Stimulated activated CD8-positive, alpha-beta memory T cell treated with anti-CD3 and anti-CD28 coated beads, Interleukin-2, amount 100 ng/mL, for 1 hour (primary cell): ENCODE measurements around the gene CPNE7.
"Not testable (repeated sequence)": the region's sequence is repeated elsewhere in the genome, so short reads cannot be mapped to it uniquely, and the experiment has no call there.

ENCODE experiments used
- DNase-seq, 2 donors: peaks; one replicate each; pipeline ENCODE4 v3.0.0-alpha.2; 2020; ENCODE audit warnings: low read depth in 2 of 2

Gene CPNE7

DNA sequence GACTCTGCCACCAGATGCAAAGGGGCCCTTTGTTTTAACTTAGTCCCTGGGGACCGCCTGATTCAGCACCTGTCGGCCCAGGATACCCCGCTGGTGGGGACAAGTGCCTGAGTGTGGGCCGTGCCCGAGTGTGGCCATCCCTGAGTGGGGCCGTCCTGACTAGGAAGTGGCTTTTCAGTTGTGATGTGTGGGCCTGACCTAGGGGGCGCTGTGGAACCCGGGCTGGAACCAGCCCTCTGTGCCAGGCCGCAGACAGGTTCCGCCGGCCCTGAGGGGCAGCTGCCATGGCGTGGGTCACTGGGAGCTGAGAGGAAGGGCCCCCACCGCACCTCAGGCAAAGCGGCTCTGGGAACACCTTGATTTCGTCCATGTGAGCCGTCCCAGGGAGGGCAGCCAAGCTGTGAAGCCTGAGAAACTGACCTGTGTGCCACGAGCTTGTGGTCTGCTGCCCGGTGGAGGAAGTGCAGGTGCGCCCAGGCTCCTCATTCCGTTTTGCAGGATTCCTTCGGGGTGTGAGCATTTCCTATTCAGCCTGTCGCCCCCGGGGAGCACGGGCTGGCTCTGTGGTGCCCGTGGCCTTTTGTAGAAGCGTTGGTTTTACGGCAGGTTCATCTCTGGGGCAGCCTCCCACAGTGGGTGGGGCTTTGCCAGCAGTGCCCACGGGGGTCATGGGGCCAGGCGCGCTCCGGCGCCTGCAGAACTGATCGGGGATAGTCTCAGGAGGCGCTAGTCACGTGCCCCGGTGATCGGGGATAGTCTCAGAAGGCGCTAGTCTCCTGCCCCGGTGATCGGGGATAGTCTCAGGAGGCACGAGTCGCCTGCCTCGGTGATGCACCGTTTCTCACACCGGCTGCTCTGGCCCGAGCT, 9.8 kb upstream of the CPNE7 start:
- no peak for DNase-seq

DNA sequence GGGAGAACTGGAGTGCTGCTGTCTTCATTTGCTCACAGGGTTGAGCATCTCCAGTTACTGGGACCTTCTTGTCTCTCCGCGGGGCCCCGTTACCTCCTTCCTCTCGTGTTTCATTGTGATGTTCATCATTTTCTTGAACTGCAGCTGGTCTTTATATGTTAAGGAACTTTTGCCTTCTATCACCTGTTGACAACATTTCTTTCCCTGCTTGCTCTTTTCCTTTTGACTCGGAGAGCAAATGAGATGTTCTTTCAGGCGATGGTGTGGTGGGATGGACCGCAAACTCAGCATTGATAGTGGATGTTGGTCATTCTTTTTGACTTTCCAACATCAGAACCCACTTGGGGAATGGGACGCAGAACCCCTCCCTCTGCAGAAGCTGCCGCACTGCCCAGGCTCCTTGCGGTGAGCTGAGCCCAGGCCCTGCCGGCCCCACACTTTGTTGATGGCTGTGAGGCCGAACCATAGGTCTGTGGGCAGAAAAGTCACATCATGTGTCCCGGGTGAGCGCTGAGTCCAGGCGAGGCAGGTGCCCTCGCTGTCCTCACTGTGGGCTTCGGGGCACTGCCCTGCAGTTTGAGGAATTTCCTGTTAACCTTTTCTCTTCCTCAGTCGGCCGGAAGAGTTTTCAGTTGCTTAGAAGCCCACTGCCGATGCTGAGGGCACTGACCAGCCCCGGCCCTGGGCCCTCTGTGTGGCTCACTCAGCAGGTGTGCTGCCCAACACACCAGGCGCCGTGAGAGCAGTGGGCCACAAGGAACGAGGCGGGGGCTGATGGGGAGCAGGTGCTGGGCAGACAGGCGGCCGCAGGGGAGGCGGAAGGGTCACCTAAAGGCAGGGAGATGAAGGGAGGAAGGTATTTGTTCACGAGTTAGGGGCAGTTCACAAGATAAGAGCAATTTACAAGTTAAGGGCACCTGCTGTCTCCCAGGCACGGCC, 7.6 kb upstream of the CPNE7 start:
- DNase-seq: no peak

DNA sequence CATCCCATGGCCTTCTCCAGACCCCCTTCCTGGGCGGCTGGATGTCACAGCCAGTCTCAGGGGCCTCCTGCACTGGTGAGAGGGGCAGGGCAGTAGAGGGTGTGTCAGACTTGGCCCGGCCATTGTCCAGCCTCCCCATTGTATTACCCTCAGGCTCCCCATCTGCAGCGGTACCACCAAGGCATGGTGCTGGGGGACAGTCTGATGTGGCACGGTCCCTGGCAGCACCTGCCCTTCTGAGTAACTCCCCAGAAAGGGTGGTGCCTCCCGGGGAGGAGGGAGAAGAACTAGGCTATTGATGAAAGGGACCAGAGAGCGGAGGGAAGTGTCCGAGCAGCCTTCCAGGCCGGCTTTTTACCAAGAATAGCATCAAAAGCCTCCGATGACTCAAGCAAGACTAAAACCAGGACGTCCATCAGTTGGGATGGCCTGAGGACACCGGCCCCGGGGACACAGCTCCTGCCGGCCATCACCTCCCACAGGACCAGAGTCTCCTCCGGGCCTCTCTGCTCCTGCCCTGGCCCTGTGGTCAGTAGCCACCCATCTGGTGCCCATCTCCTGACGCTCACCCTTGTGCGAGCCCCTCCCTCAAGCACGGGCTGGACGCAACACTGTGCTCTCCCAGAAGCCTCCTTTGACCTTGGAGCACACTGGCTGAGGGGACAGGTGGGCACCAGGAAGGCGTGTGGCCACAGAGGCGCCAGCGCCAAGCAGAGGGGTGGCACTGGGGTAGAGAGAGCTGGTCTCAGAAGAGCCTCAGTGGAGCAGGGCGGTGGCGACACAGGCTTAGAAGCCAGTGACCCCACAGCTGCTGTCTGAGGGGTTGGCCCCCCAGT, 5.8 kb upstream of the CPNE7 start:
- DNase-seq: no peak

DNA sequence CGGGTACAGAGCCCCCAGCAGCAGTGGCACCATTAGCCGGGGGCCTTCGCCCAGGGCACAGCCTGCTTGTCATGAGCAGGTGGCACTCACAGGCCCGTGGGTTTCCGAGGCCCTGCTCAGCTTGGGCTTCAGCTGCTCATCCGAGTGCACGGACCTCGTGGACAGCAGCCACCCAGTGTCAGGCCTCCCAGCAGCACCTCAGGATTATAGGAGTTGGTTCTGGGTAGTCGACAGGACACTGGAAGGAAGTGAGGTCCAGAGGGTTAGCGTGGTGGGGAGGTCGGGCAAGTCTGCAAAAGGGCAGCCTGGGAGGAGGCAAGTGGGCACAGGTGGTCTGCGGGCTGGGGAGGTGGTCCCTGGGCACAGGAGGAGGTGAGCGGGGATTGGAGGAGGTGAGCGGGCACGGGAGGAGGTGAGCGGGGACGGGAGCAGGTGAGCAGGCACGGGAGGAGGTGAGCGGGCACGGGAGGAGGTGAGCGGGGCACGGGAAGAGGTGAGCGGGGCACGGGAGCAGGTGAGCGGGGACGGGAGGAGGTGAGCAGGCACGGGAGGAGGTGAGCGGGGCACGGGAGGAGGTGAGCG, 5.1 kb upstream of the CPNE7 start:
- no peak for DNase-seq

DNA sequence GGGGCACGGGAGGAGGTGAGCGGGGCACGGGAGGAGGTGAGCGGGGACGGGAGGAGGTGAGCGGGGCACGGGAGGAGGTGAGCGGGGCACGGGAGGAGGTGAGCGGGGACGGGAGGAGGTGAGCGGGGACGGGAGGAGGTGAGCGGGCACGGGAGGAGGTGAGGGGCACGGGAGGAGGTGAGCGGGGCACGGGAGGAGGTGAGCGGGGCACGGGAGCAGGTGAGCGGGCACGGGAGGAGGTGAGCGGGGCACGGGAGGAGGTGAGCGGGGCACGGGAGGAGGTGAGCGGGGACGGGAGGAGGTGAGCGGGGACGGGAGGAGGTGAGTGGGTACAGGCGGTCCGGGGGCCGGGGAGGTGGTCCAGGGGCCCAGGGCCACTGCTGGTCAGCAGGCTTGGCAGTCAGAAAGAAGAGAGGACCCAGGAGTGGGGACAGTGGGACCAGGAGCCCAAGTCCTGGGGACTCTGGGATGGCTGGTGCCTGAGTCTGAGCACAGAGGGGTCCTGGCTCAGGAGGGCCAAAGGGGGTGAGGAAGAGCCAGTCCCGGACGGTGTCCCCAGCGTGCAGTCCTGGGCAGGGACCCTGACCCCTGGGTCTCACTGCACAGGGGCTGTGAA, 4.5 kb upstream of the CPNE7 start:
- DNase-seq: not testable (repeated sequence)

DNA sequence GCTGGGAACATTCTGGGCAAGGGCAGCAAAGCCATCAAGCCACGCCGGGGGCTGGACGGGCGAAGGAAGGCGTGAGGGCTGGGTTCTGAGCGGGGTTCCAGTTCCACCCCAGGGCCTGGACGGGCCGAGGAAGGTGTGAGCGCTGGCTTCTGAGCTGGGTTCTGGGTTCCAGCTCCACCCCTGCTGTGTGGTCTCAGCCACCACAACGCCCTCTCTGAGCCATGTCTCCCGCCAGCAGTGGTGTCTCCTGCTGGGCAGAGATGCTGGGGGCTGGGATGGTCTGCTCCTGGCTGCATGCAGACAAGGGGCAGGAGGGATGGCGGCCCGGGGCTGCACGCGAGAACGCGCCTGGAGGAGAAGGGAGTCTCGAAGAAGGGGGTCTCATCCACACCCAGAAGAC, 3.9 kb upstream of the CPNE7 start:
- DNase-seq: no peak

DNA sequence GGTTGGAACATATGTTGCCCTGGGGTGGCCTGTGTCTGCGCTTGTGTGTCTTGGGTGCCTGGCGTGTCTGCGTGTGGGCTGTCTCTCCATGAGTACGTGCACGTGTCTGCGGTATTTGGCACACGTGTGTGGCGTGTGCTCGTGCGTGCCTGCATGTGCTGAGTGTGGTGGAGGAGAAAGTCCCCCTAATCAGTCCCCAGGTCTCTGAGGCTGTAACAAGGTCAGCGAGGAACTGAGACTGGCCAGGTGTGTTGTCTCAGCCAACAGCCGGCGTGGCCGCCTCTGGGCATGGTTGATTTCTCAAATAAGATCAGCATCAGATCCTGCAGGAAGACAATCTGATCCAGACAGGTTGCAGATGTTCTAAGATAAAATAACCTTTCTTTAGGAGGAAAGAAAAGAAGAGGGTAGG, 3.5 kb upstream of the CPNE7 start:
- DNase-seq: no peak

DNA sequence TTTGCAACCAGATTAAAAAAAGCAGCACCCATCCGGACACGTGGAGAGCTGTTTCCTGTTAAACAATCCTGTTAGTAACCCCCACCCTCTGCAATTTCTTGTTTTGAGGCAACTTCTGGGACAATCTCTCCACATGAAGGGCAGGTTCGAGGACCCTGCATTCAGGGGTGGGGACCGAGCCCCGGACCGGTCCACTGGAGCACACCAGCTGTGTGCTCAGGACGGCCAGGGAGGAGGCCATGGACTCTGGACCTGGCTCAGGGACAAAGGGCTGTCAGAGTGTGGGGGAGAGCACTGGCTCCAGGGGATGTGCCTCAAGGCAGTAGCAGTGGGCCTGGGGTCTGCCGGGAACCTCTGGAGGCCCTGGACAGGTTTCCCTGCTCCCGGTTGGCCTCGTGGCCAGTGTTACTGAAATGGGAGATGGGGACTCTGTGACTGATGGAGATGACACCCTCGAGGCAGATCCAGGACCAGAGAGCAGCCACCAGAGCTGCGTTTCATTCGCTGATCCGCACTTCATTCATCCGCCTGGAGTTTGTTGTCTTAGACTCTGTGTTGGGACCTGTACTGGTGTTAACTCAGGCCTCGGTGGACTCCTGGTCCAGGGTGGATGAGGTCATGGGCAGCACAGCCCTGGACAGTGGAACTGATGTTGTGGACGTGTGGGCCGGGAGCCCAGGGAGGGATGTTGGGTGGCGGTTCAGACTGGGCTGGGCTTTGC, 2.9 kb upstream of the CPNE7 start:
- no peak for DNase-seq

DNA sequence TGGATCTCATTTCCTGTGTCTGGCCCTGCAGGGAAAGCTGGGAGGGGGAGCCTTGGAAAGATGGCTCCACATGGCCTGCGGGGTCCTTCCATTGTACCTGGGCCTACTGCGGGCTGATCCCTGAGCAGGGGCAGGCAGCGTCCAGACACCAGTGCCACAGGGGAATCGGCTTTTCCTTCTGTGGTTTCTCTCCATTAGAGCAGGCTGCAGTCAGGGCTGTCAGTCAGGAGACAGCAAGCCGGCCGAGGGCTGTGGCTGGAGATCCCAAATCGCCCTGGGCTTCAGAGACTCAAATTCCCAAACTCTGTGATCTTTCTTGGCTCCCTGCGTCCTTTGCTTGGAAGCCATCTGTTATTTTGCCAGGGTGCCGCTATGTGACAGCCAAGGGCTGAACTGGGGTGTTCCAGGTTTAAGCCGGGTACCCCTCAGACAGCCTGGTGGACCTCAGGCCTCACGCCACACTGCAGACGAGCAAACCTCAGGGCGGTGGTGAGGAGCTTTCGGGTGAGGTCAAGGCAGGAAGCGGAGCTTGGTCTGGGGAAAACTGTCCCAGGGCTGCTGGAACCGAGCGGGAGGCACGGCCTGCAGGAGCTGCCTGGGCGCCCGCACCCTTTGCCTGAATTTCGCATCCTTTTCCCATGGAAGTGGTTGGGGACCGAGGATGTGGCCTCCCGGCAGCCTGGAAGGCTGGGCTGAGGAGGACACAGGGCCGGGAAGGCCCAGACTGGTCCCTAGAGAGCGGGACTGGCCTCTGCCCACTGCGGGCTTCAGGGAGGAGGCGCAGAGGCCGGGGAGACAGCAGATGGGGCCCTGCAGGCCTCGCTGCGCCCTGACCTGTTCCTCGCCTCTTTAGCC, 1.5 kb upstream of the CPNE7 start:
- no peak for DNase-seq

DNA sequence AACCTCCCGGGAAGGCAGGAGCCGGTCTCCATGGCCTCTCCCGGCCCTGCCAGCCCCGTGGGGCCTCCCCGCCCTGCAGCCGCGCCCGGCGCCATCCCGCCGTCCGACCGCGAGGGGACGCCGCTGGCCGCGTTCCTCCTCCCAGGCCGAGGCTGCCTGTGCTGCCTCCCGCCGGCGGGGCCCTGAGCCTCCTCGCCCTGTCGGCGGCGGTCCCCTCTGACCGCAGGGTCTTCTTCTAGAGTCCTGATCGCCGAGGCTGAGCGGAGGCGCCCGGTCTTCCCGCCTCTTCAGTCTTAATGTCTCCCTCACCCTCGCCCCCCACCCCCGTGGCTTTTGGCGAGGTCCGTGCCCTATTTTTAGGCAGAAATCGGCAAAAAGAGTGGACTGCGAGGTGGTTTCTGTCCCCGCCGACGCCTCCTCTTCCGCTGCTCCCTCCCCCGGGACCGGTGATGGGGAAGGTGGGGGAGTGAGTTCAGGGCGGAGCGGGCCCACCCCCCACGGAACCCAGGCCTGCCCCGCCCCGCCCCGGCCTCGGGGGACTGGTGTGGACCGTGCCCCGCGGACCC, 794 bp upstream of the CPNE7 start:
- no peak for DNase-seq

DNA sequence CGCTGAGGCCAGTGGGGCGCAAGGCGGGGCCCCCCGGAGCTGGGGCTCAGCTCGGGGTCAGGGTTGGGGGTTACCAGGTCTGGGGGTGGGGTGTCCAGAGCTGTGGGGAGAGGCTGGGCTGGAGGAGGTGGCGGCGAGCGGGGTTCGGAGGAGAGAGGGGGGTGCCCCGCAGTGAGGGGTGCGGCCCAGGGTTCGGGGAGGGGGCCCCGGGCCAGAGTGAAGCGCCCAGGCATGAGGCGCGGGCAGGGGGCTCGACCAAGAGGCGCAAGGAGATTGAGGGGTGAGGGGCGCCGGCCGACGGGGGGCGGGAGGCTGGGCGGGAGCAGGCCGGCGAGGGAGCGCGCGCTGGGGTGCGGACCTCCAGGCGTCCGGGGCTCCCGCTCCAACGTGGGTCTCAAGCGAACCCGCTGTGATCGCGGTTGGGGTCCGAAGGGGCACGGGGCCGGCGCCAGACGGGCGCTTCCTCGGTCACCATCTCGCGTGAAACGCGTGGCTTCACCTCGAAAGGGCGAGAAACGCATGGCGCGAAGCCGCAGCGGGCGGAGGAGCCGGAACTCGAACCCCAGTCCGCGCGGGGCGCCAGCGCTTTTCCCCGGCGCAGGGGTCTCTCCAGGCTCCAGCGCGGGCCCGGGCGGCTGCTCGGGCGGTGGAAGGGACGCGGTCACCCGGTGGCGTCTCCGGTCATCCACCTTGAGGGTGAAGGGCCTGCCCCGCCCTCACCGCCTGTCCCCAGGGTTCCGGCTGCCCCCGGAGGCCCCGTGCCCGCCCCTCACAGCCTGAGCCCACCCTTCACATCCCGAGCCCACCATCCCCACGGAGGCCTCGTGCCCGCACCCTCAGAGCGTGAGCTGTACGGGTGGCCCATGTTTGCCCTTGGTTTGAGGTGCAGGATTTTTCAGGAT, 846 bp downstream of the CPNE7 start:
- DNase-seq: no peak

DNA sequence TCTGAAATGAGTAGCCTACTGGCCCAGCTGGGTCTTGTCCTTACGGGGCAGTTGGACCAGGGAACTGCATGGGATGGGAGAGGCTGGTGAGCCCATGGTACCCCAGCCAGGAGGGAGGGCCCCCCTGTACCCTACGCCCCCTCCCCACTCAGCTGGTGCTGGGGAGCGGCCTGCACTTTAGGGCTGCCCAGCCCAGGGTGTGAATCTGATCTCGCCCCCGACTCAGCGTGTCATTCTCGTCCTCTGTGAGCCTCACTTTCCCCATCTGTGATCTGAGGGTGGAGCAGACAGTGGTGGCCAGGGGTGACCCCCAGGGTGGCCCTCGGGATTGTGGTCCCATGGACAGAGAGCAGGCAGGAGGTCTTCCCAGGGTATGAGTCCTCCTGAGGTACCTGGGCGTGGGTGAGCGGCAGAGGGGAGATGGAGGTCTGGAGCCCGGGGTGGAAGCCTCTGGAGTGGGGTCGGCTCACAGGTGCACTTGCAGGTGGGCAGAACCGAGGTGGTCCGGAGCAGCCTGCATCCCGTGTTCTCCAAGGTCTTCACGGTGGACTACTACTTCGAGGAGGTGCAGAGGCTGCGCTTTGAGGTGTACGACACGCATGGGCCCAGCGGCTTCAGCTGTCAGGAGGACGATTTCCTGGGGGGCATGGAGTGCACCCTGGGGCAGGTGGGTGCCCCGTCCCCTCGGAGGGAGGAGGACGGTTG, 1.6 kb downstream of the CPNE7 start:
- no peak for DNase-seq

DNA sequence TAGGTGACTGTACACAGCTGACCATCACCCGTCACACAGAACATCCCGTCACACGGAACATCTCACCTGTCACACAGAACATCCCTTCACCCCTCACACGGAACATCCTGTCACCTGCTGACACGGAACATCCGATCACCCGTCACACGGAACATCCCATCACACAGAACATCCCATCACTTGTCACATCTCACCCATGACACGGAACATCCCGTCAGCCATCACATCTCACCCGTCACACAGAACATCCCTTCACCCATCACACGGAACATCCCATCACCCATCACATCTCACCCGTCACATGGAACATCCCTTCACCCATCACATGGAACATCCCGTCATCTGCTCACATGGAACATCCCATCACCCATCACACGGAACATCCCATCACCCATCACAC, 3.8 kb downstream of the CPNE7 start:
- DNase-seq: no peak

DNA sequence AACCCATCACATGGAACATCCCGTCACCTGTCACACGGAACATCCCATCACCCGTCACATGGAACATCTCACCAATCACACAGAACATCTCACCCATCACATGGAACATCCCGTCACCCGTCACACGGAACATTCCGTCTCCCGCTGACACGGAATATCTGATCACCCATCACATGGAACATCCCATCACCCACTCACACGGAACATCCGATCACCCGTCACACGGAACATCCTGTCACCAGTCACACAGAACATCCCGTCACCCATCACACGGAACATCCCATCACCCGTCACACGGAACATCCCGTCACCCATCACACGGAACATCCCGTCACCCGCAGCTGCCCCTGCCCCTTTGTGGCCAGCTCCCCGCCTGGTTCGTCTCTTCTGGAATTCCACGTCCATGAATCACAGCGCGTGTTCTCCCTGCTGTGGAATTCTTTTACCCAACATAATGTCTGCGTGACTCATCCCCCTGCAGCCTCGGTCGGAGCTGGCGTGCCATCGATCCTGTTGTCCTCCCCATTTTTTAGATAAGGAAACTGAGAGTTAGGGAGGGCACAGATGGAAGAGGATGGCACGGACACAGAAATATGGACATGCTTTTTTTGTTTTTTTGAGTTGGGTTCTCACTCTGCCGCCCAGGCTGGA, 5.6 kb downstream of the CPNE7 start:
- DNase-seq: no peak

DNA sequence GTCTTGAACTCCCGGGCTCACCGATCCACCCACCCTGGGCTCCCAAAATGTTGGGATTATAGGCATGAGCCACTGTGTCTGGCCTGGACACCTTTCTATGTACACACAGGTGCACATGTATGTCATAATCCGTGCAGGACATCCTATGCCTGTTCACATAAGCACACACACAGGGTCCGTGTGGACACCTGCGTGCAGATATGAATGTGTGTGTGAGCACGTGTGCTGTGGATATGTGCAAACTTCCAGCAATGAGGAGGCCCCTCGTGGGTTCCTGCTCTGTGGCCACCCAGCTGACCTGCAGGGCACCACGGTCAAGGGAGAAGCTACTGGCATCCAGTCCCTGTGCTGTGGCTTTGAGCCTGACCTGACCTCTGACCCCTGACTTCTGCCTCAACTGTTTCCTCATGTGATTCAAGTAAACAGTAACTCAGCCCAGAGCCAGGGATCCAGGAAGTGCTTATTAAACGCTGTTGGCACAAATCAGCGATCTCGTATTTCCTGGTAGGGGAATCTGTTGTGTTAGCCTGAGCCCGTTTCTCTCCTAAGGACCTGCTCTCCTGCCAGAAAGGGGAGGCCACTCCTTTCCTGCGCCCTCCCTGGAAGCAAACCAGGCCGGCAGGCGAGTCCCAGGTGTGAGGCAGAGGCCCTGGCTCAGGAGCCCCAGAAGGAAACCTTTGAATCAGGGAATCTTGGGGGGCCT, 6.5 kb downstream of the CPNE7 start:
- no peak for DNase-seq

DNA sequence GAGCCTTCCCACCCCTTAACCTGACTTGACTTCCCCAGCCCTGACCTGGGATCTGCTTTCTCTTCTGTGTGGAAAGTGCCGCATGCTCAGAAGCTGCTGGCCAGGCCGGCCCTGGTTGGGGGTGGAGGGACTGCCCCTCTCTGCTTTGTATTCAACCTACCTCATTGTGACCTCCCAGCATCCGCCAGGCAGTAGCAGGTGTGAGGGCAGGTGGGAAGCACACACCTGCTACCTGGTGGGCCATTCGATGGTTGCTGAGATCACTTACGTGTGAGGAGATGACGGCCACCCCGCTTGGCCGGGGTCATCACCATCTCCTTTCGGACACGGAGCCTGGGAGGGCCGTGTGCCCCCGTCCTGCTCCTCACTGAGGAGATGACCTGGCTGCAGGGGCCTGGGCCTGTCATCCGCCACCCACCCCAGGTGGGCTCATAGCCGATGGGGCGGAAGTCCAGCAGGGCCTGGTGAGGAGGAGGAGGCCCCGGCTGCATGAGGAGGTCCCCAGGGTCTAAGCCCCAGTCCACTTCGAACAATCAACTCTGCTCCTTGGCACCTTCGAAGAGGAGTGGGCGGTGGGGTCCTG, 7.1 kb downstream of the CPNE7 start:
- DNase-seq: no peak
